ENCODE data around the gene SPATA22. TPM values are rescaled to one million over a fixed set of nuclear protein-coding genes. Genes with fewer than 3 reads are reported as not detected.
"Not testable (repeated sequence)": the region's sequence is repeated elsewhere in the genome, so short reads cannot be mapped to it uniquely, and the experiment has no call there.

The SPATA22 gene
- total RNA-seq, 1 experiment from 2014 or later, result not detected

GRCh38 chr17:3411070-3411469, 60.5 kb downstream of the SPATA22 start, which contains the start of gene OR3A3:
Gene OR3A3, plus strand, starts transcription at chr17:3411370.
- Histone ChIP-seq H3K4me3 (ENCODE audit: low read length) (no peak within 1 kb of the TSS), H3K4me2 (ENCODE audit: low read depth, low read length, poor library complexity, severe bottlenecking) (no peak within 1 kb of the TSS), H3K79me2 (ENCODE audit: low read length) (no peaks in the 10 kb centered on the region), H3K9ac (ENCODE audit: low read length) (no peak within 1 kb of the TSS), H3K9me3 (ENCODE audit: low read length) (no peaks in the 10 kb centered on the region), H3K36me3 (ENCODE audit: insufficient read depth, low read length) (no peaks in the 10 kb centered on the region), H3K27me3 (ENCODE audit: low read length) (no peaks in the 10 kb centered on the region), H2AFZ (ENCODE audit: low read length) (no peak within 1 kb of the TSS), H4K20me1 (ENCODE audit: insufficient read depth, low read depth, low read length) (no peaks in the 10 kb centered on the region), H3K4me1 (ENCODE audit: low read length) (no peaks in the 10 kb centered on the region), H3K27ac (ENCODE audit: low read length) (no peak within 1 kb of the TSS), H3K9me2 (replicated peaks; ENCODE audit: insufficient read depth, low read length) (no peaks in the 10 kb centered on the region)
- DNase-seq, result no peak

- H3K27ac ChIP-seq (ENCODE audit: low read length); H3K27me3 ChIP-seq (ENCODE audit: low read length); H4K20me1 ChIP-seq (ENCODE audit: insufficient read depth, low read depth, low read length); H3K4me3 ChIP-seq (ENCODE audit: low read length); H3K4me1 ChIP-seq (ENCODE audit: low read length); H3K79me2 ChIP-seq (ENCODE audit: low read length); H3K9ac ChIP-seq (ENCODE audit: low read length); H3K9me3 ChIP-seq (ENCODE audit: low read length); H3K36me3 ChIP-seq (ENCODE audit: insufficient read depth, low read length); DNase-seq; H3K9me2 ChIP-seq (replicated peaks; ENCODE audit: insufficient read depth, low read length); H3K4me2 ChIP-seq (ENCODE audit: low read depth, low read length, poor library complexity, severe bottlenecking); H2AFZ ChIP-seq (ENCODE audit: low read length): not testable (repeated sequence)
Observed at GRCh38 chr17:3403856-3404255, 67.8 kb downstream of the SPATA22 start.

- Histone ChIP-seq H4K20me1 (ENCODE audit: insufficient read depth, low read depth, low read length) (no peaks in the 10 kb centered on the region), H3K9me2 (replicated peaks; ENCODE audit: insufficient read depth, low read length) (no peaks in the 10 kb centered on the region), H3K36me3 (ENCODE audit: insufficient read depth, low read length) (no peaks in the 10 kb centered on the region), H3K4me2 (ENCODE audit: low read depth, low read length, poor library complexity, severe bottlenecking) (no peak overlapping the region), H3K4me3 (ENCODE audit: low read length) (no peak overlapping the region), H2AFZ (ENCODE audit: low read length) (no peak overlapping the region), H3K27me3 (ENCODE audit: low read length) (no peaks in the 10 kb centered on the region), H3K4me1 (ENCODE audit: low read length) (no peaks in the 10 kb centered on the region), H3K27ac (ENCODE audit: low read length) (no peak overlapping the region), H3K9ac (ENCODE audit: low read length) (no peak overlapping the region), H3K79me2 (ENCODE audit: low read length) (no peaks in the 10 kb centered on the region), H3K9me3 (ENCODE audit: low read length) (no peaks in the 10 kb centered on the region)
- no peak for DNase-seq
Observed at GRCh38 chr17:3401786-3402185, 69.8 kb downstream of the SPATA22 start.

GRCh38 chr17:3400055-3400454, 71.6 kb downstream of the SPATA22 start:
- Histone ChIP-seq H3K27me3 (ENCODE audit: low read length) (no peaks in the 10 kb centered on the region), H3K4me3 (ENCODE audit: low read length) (no peak overlapping the region), H3K36me3 (ENCODE audit: insufficient read depth, low read length) (no peaks in the 10 kb centered on the region), H2AFZ (ENCODE audit: low read length) (no peak overlapping the region), H3K27ac (ENCODE audit: low read length) (no peak overlapping the region), H3K79me2 (ENCODE audit: low read length) (no peaks in the 10 kb centered on the region), H3K4me1 (ENCODE audit: low read length) (no peaks in the 10 kb centered on the region), H3K9ac (ENCODE audit: low read length) (no peak overlapping the region), H3K9me3 (ENCODE audit: low read length) (no peaks in the 10 kb centered on the region), H3K9me2 (replicated peaks; ENCODE audit: insufficient read depth, low read length) (no peaks in the 10 kb centered on the region), H4K20me1 (ENCODE audit: insufficient read depth, low read depth, low read length) (no peaks in the 10 kb centered on the region), H3K4me2 (ENCODE audit: low read depth, low read length, poor library complexity, severe bottlenecking) (no peak overlapping the region)
- no peak for DNase-seq

GRCh38 chr17:3398310-3398709, 73.3 kb downstream of the SPATA22 start, which contains the start of gene OR1E1:
Gene OR1E1, minus strand, starts transcription at chr17:3398410. Its CDS starts 0 bp downstream, at chr17:3398410.
- no peaks in the 10 kb centered on the region for H4K20me1 ChIP-seq (ENCODE audit: insufficient read depth, low read depth, low read length)
- no peaks in the 10 kb centered on the region for H3K9me3 ChIP-seq (ENCODE audit: low read length)

GRCh38 chr17:3397801-3398200, 73.8 kb downstream of the SPATA22 start:
- H3K9me2 ChIP-seq (replicated peaks; ENCODE audit: insufficient read depth, low read length); H3K79me2 ChIP-seq (ENCODE audit: low read length); H4K20me1 ChIP-seq (ENCODE audit: insufficient read depth, low read depth, low read length); H3K9me3 ChIP-seq (ENCODE audit: low read length); H3K27ac ChIP-seq (ENCODE audit: low read length); H3K4me3 ChIP-seq (ENCODE audit: low read length); H3K9ac ChIP-seq (ENCODE audit: low read length); H3K4me1 ChIP-seq (ENCODE audit: low read length); H3K27me3 ChIP-seq (ENCODE audit: low read length); H3K4me2 ChIP-seq (ENCODE audit: low read depth, low read length, poor library complexity, severe bottlenecking); H2AFZ ChIP-seq (ENCODE audit: low read length); H3K36me3 ChIP-seq (ENCODE audit: insufficient read depth, low read length): not testable (repeated sequence)
- peak; percentile 42 for DNase-seq

More at GRCh38 chr17:3398310-3398709, 73.3 kb downstream of the SPATA22 start, which contains the start of gene OR1E1:
- Histone ChIP-seq H3K27ac (ENCODE audit: low read length) (no peak within 1 kb of the TSS), H3K9me2 (replicated peaks; ENCODE audit: insufficient read depth, low read length) (no peaks in the 10 kb centered on the region), H3K4me3 (ENCODE audit: low read length) (no peak within 1 kb of the TSS), H3K4me1 (ENCODE audit: low read length) (no peaks in the 10 kb centered on the region), H3K36me3 (ENCODE audit: insufficient read depth, low read length) (no peaks in the 10 kb centered on the region), H2AFZ (ENCODE audit: low read length) (no peak within 1 kb of the TSS), H3K9ac (ENCODE audit: low read length) (no peak within 1 kb of the TSS), H3K27me3 (ENCODE audit: low read length) (no peaks in the 10 kb centered on the region), H3K4me2 (ENCODE audit: low read depth, low read length, poor library complexity, severe bottlenecking) (no peak within 1 kb of the TSS), H3K79me2 (ENCODE audit: low read length) (no peaks in the 10 kb centered on the region)
- no peak for DNase-seq

Other genes with a start within 250 kb of the SPATA22 start
- not detected in 2 replicates for gene OR3A1, start 173.5 kb downstream of the SPATA22 start, total RNA-seq (2014; rRNA removed; shearing (Covaris generic); ENCODE audit: low replicate concordance)
- gene OR3A2, start 85.5 kb downstream of the SPATA22 start, total RNA-seq (2014; rRNA removed; shearing (Covaris generic); ENCODE audit: low replicate concordance), result not detected in 2 replicates
- gene OR1E1, start 73.4 kb downstream of the SPATA22 start, total RNA-seq (2014; rRNA removed; shearing (Covaris generic); ENCODE audit: low replicate concordance), result not detected in 2 replicates
- gene OR3A3, start 60.4 kb downstream of the SPATA22 start, total RNA-seq (2014; rRNA removed; shearing (Covaris generic); ENCODE audit: low replicate concordance), result not detected in 2 replicates
- gene OR1E2, start 38.0 kb downstream of the SPATA22 start, total RNA-seq (2014; rRNA removed; shearing (Covaris generic); ENCODE audit: low replicate concordance), result not detected in 2 replicates
- not detected in 2 replicates for gene ASPA, start 4.2 kb upstream of the SPATA22 start, total RNA-seq (2014; rRNA removed; shearing (Covaris generic); ENCODE audit: low replicate concordance)
- 0.87 and 1.4 TPM in 2 replicates for gene TRPV3, start 86.0 kb upstream of the SPATA22 start, total RNA-seq (2014; rRNA removed; shearing (Covaris generic); ENCODE audit: low replicate concordance)
- gene TRPV1, start 137.6 kb upstream of the SPATA22 start, total RNA-seq (2014; rRNA removed; shearing (Covaris generic); ENCODE audit: low replicate concordance), result 3.3 and 4.3 TPM in 2 replicates
- 5.4 and 11.6 TPM in 2 replicates for gene SHPK, start 164.4 kb upstream of the SPATA22 start, total RNA-seq (2014; rRNA removed; shearing (Covaris generic); ENCODE audit: low replicate concordance)
- 21.1 and 27.3 TPM in 2 replicates for gene CTNS, start 164.9 kb upstream of the SPATA22 start, total RNA-seq (2014; rRNA removed; shearing (Covaris generic); ENCODE audit: low replicate concordance)
- 31.5 and 39.5 TPM in 2 replicates for gene TAX1BP3, start 196.8 kb upstream of the SPATA22 start, total RNA-seq (2014; rRNA removed; shearing (Covaris generic); ENCODE audit: low replicate concordance)
- gene EMC6, start 197.0 kb upstream of the SPATA22 start, total RNA-seq (2014; rRNA removed; shearing (Covaris generic); ENCODE audit: low replicate concordance), result 21.0 and 34.2 TPM in 2 replicates
- gene P2RX5, start 224.3 kb upstream of the SPATA22 start, total RNA-seq (2014; rRNA removed; shearing (Covaris generic); ENCODE audit: low replicate concordance), result 60.4 and 86.1 TPM in 2 replicates